H9 (cell line): ENCODE results near the gene CDC42EP1. TPM values are rescaled to one million over a fixed set of nuclear protein-coding genes. Genes with fewer than 3 reads are reported as not detected.

ENCODE experiments used
- DNase-seq: peaks from one replicate; pipeline ENCODE4 v3.0.0-alpha.2; 2017
- H2AFZ ChIP-seq: one replicate; pipeline ENCODE4 v1.6.1; 2013; ENCODE audit warnings: mild to moderate bottlenecking, low read length, control low read depth, moderate library complexity
- H2AK5ac ChIP-seq: 2 replicates; pipeline ENCODE4 v1.6.1; 2013; ENCODE audit warnings: low read length, control low read depth, mixed read lengths; ENCODE audit not compliant: insufficient read length
- H2BK120ac ChIP-seq: one replicate; pipeline ENCODE4 v1.6.1; 2013; ENCODE audit warnings: low read depth, mild to moderate bottlenecking, low read length, control low read depth, inconsistent platforms; ENCODE audit not compliant: poor library complexity, severe bottlenecking
- H2BK12ac ChIP-seq: 2 replicates; pipeline ENCODE4 v1.6.1; 2013; ENCODE audit warnings: low read length, control low read depth, mixed read lengths, low read depth; ENCODE audit not compliant: insufficient read length
- H2BK15ac ChIP-seq: 2 replicates; pipeline ENCODE4 v1.6.1; 2013; ENCODE audit warnings: low read depth, low read length, control low read depth
- H2BK20ac ChIP-seq: one replicate; pipeline ENCODE4 v1.6.1; 2013; ENCODE audit warnings: low read depth, mild to moderate bottlenecking, low read length, control low read depth, inconsistent platforms; ENCODE audit not compliant: poor library complexity, severe bottlenecking
- H2BK5ac ChIP-seq: 2 replicates; pipeline ENCODE4 v1.6.1; 2013; ENCODE audit warnings: low read length, control low read depth, mixed read lengths; ENCODE audit not compliant: insufficient read length
- H3K14ac ChIP-seq: 2 replicates; pipeline ENCODE4 v1.6.1; 2013; ENCODE audit warnings: low read length, control low read depth; ENCODE audit not compliant: insufficient read depth
- H3K18ac ChIP-seq: 2 replicates; pipeline ENCODE4 v1.6.1; 2013; ENCODE audit warnings: low read depth, mild to moderate bottlenecking, mixed read lengths, low read length, control low read depth; ENCODE audit not compliant: insufficient read length
- H3K23ac ChIP-seq: 2 replicates; pipeline ENCODE4 v1.6.1; 2013; ENCODE audit warnings: low read length, control low read depth, mixed read lengths, low read depth; ENCODE audit not compliant: insufficient read length
- H3K23me2 ChIP-seq: 2 replicates; pipeline ENCODE4 v1.6.1; 2013; ENCODE audit warnings: low read depth, mild to moderate bottlenecking, mixed read lengths, low read length, control low read depth; ENCODE audit not compliant: insufficient read length, poor library complexity, severe bottlenecking
- H3K27ac ChIP-seq: 2 replicates; pipeline ENCODE4 v1.5.1; 2013; ENCODE audit warnings: low read length, control low read depth, mixed read lengths, low read depth; ENCODE audit not compliant: insufficient read length
- H3K27me3 ChIP-seq: 2 replicates; pipeline ENCODE4 v1.6.1; 2013; ENCODE audit warnings: low read length, control low read depth, inconsistent platforms; ENCODE audit not compliant: insufficient read depth
- H3K4ac ChIP-seq: 2 replicates; pipeline ENCODE4 v1.6.1; 2013; ENCODE audit warnings: low read depth, mild to moderate bottlenecking, control low read depth, inconsistent platforms, low read length, moderate library complexity
- H3K4me1 ChIP-seq: 2 replicates; pipeline ENCODE4 v1.6.1; 2013; ENCODE audit warnings: low read length, control low read depth, inconsistent platforms; ENCODE audit not compliant: insufficient read depth
- H3K4me2 ChIP-seq: 2 replicates; pipeline ENCODE4 v1.6.1; 2013; ENCODE audit warnings: low read length, control low read depth, mixed read lengths; ENCODE audit not compliant: insufficient read length, insufficient read depth
- H3K56ac ChIP-seq: 2 replicates; pipeline ENCODE4 v1.6.1; 2013; ENCODE audit warnings: low read depth, mild to moderate bottlenecking, mixed read lengths, low read length, control low read depth; ENCODE audit not compliant: insufficient read length
- H3K79me1 ChIP-seq: 2 replicates; pipeline ENCODE4 v1.6.1; 2013; ENCODE audit warnings: low read depth, mild to moderate bottlenecking, moderate library complexity, low read length, control low read depth, inconsistent platforms; ENCODE audit not compliant: insufficient read depth, poor library complexity, severe bottlenecking
- H3K79me2 ChIP-seq: 2 replicates; pipeline ENCODE4 v1.6.1; 2013; ENCODE audit warnings: low read length, control low read depth, inconsistent platforms; ENCODE audit not compliant: insufficient read depth
- H3K9ac ChIP-seq: 2 replicates; pipeline ENCODE4 v1.6.1; 2013; ENCODE audit warnings: low read length, control low read depth, mixed read lengths; ENCODE audit not compliant: insufficient read length; ENCODE audit errors: extremely low read depth
- H3K9me3 ChIP-seq: one replicate; pipeline ENCODE4 v1.6.1; 2013; ENCODE audit warnings: low read depth, low read length, inconsistent platforms; ENCODE audit not compliant: control insufficient read depth
- H3T11ph ChIP-seq: one replicate; pipeline ENCODE4 v1.6.1; 2013; ENCODE audit warnings: mild to moderate bottlenecking, low read length, control low read depth, inconsistent platforms
- H4K20me1 ChIP-seq: one replicate; pipeline ENCODE4 v1.6.1; 2013; ENCODE audit not compliant: control insufficient read depth, insufficient read length, insufficient read depth
- H4K5ac ChIP-seq: 2 replicates; pipeline ENCODE4 v1.6.1; 2013; ENCODE audit warnings: low read depth, mild to moderate bottlenecking, mixed read lengths, low read length, control low read depth; ENCODE audit not compliant: insufficient read length
- H4K8ac ChIP-seq: replicated peaks from 2 replicates; pipeline ENCODE4 v1.6.1; 2013; ENCODE audit warnings: low read length, control low read depth, mixed read lengths, low read depth; ENCODE audit not compliant: insufficient read length
- H4K91ac ChIP-seq: 2 replicates; pipeline ENCODE4 v1.6.1; 2013; ENCODE audit warnings: low read depth, mild to moderate bottlenecking, moderate library complexity, mixed read lengths, low read length, control low read depth; ENCODE audit not compliant: insufficient read length
- H3K27ac Mint-ChIP-seq, 3 experiments: 2 replicates in 2 of 3; 3 replicates in 1 of 3; pipeline ENCODE4 v1.8.0; 2020 to 2021; ENCODE audit warnings: mixed read lengths in 3 of 3, mild to moderate bottlenecking in 1 of 3, moderate library complexity in 1 of 3
- H3K27me3 Mint-ChIP-seq: 2 replicates; pipeline ENCODE4 v1.8.0; 2021; ENCODE audit warnings: low read depth, mild to moderate bottlenecking, moderate library complexity, mixed read lengths
- H3K36me3 Mint-ChIP-seq, 3 experiments: 2 replicates in 2 of 3; 3 replicates in 1 of 3; pipeline ENCODE4 v1.8.0; 2020 to 2021; ENCODE audit warnings: low read depth in 3 of 3, mixed read lengths in 3 of 3; ENCODE audit not compliant: insufficient read depth in 1 of 3
- H3K4me1 Mint-ChIP-seq, 2 experiments: 2 replicates each; pipeline ENCODE4 v1.8.0; 2020; ENCODE audit warnings: mixed read lengths in 2 of 2
- H3K4me3 Mint-ChIP-seq, 2 experiments: 2 replicates in 1 of 2; 3 replicates in 1 of 2; pipeline ENCODE4 v1.8.0; 2020 to 2021; ENCODE audit warnings: mild to moderate bottlenecking in 2 of 2, mixed read lengths in 2 of 2, moderate library complexity in 1 of 2
- H3K9me3 Mint-ChIP-seq, 2 experiments: 2 replicates in 1 of 2; 3 replicates in 1 of 2; pipeline ENCODE4 v1.8.0; 2020; ENCODE audit warnings: mild to moderate bottlenecking in 2 of 2, mixed read lengths in 2 of 2, moderate library complexity in 1 of 2
- WGBS: extraction: QIAGEN DNeasy Blood & Tissue Kit; methylation state at CpG from one replicate; pipeline ENCODE4 v1.1.7; 2013; ENCODE audit warnings: missing lambda C conversion rate, low lambda C conversion rate, mixed read lengths; ENCODE audit not compliant: insufficient read length; ENCODE audit errors: extremely low coverage; 5-methylcytosine and 5-hydroxymethylcytosine counted together
- total RNA-seq: library from RNA; stranded (reverse); gene quantifications from 2 replicates; pipeline ENCODE4 v1.2.1, GENCODE V29; 2021
- TF ChIP-seq, protein P1 (sequence below): fragments of 200-600 bp; sonication (generic); conservative IDR thresholded peaks from 3 replicates; pipeline ENCODE4 v1.8.0; 2021; ENCODE audit warnings: antibody characterized with exemption, mild to moderate bottlenecking

The CDC42EP1 gene
- total RNA-seq, 1 experiment from 2014 or later: 23.0 TPM

GRCh38 chr22:37617431-37617830 is 57.2 kb downstream of the CDC42EP1 start:
- WGBS: no CpG with 5 or more reads among the region's 1 CpG
- Histone ChIP-seq H2BK12ac (no peak overlapping the region), H4K20me1 (no peaks in the 10 kb centered on the region)

More at GRCh38 chr22:37617431-37617830, 57.2 kb downstream of the CDC42EP1 start:
- no peak overlapping the region for H2BK15ac ChIP-seq
- Mint-ChIP-seq H3K36me3 (peaks cover 10 to 48% (median 47%) of the 10 kb centered on the region in 3 experiments; a peak in 6 of 7 replicates), H3K4me1 (no peaks in the 10 kb centered on the region), H3K27me3 (no peaks in the 10 kb centered on the region; the same call in 1 of the 2 replicates), H3K4me3 (no peak overlapping the region), H3K27ac (no peak overlapping the region), H3K9me3 (no peaks in the 10 kb centered on the region)
- no peaks in the 10 kb centered on the region for H3K79me2 ChIP-seq
- no peak overlapping the region for H2BK5ac ChIP-seq
- H3K9ac ChIP-seq: no peak overlapping the region
- TF ChIP-seq, protein P1, sequence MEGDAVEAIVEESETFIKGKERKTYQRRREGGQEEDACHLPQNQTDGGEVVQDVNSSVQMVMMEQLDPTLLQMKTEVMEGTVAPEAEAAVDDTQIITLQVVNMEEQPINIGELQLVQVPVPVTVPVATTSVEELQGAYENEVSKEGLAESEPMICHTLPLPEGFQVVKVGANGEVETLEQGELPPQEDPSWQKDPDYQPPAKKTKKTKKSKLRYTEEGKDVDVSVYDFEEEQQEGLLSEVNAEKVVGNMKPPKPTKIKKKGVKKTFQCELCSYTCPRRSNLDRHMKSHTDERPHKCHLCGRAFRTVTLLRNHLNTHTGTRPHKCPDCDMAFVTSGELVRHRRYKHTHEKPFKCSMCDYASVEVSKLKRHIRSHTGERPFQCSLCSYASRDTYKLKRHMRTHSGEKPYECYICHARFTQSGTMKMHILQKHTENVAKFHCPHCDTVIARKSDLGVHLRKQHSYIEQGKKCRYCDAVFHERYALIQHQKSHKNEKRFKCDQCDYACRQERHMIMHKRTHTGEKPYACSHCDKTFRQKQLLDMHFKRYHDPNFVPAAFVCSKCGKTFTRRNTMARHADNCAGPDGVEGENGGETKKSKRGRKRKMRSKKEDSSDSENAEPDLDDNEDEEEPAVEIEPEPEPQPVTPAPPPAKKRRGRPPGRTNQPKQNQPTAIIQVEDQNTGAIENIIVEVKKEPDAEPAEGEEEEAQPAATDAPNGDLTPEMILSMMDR: no peak
- H3K23ac ChIP-seq: no peak overlapping the region
- H2BK20ac ChIP-seq: no peak overlapping the region
- H3K4me2 ChIP-seq: no peak overlapping the region
- H2AFZ ChIP-seq: no peak overlapping the region
- H3K4ac ChIP-seq: no peak overlapping the region
- no peak overlapping the region for H3K56ac ChIP-seq
- H3K9me3 ChIP-seq: no peaks in the 10 kb centered on the region
- no peak overlapping the region for H3K27ac ChIP-seq
- DNase-seq: no peak
- no peak overlapping the region for H3T11ph ChIP-seq
- no peaks in the 10 kb centered on the region for H3K79me1 ChIP-seq
- H2BK120ac ChIP-seq: no peak overlapping the region
- H4K5ac ChIP-seq: no peak overlapping the region
- H3K14ac ChIP-seq: no peak overlapping the region
- no peaks in the 10 kb centered on the region for H3K27me3 ChIP-seq
- no peak overlapping the region for H2AK5ac ChIP-seq
- no peaks in the 10 kb centered on the region for H3K23me2 ChIP-seq
- no peak overlapping the region for H4K91ac ChIP-seq
- no peak overlapping the region for H4K8ac ChIP-seq
- no peaks in the 10 kb centered on the region for H3K4me1 ChIP-seq
- no peak overlapping the region for H3K18ac ChIP-seq
